Neuronal stem cell (in vitro differentiated cells): ENCODE results near the gene TUBA4B.

Experiments used
- DNase-seq: peaks from one replicate; pipeline ENCODE4 v3.0.0-alpha.2; 2013; ENCODE audit warnings: low spot score
- H2AFZ ChIP-seq: one replicate; pipeline ENCODE4 v1.6.1; 2013; ENCODE audit warnings: mild to moderate bottlenecking, low read length, inconsistent platforms
- H2AK5ac ChIP-seq: 2 replicates; pipeline ENCODE4 v1.6.1; 2013; ENCODE audit warnings: low read depth, mild to moderate bottlenecking, inconsistent platforms, low read length, moderate library complexity, mixed read lengths
- H2BK120ac ChIP-seq: 2 replicates; pipeline ENCODE4 v1.6.1; 2013; ENCODE audit warnings: low read depth, mild to moderate bottlenecking, inconsistent platforms, low read length, moderate library complexity, mixed read lengths
- H2BK12ac ChIP-seq: one replicate; pipeline ENCODE4 v1.6.1; 2013; ENCODE audit warnings: low read length, inconsistent platforms
- H2BK15ac ChIP-seq: 2 replicates; pipeline ENCODE4 v1.6.1; 2013; ENCODE audit warnings: mild to moderate bottlenecking, low read length, inconsistent platforms, mixed read lengths
- H2BK5ac ChIP-seq: one replicate; pipeline ENCODE4 v1.6.1; 2013; ENCODE audit warnings: inconsistent platforms, mild to moderate bottlenecking, low read length, moderate library complexity
- H3K14ac ChIP-seq: one replicate; pipeline ENCODE4 v1.6.1; 2013; ENCODE audit warnings: low read length, inconsistent platforms
- H3K18ac ChIP-seq: 2 replicates; pipeline ENCODE4 v1.6.1; 2013; ENCODE audit warnings: low read length, inconsistent platforms
- H3K23ac ChIP-seq: 2 replicates; pipeline ENCODE4 v1.6.1; 2013; ENCODE audit warnings: low read depth, mild to moderate bottlenecking, mixed read lengths, low read length, inconsistent platforms; ENCODE audit not compliant: poor library complexity
- H3K27ac ChIP-seq: replicated peaks from 3 replicates; pipeline ENCODE4 v1.5.1; 2013; ENCODE audit warnings: low read length, inconsistent platforms
- H3K27me3 ChIP-seq, 3 experiments: 2 replicates each; pipeline ENCODE4 v1.6.1; 2013; ENCODE audit warnings: low read length in 3 of 3, mild to moderate bottlenecking in 2 of 3, inconsistent platforms in 1 of 3, low read depth in 1 of 3, mixed read lengths in 1 of 3, moderate library complexity in 1 of 3; ENCODE audit not compliant: control insufficient read depth in 3 of 3, insufficient read depth in 3 of 3
- H3K36me3 ChIP-seq, 2 donors: replicated peaks in 1 of 2; 2 replicates each; pipeline ENCODE4 v1.6.1; 2013; ENCODE audit warnings: low read length in 2 of 2; ENCODE audit not compliant: control insufficient read depth in 2 of 2, insufficient read depth in 2 of 2
- H3K4ac ChIP-seq: 2 replicates; pipeline ENCODE4 v1.6.1; 2013; ENCODE audit warnings: inconsistent platforms, mild to moderate bottlenecking, low read length, moderate library complexity
- H3K4me1 ChIP-seq, 2 donors: 1 replicate in 1 of 2; 2 replicates in 1 of 2; pipeline ENCODE4 v1.6.1; 2013; ENCODE audit warnings: low read length in 2 of 2, low read depth in 1 of 2; ENCODE audit not compliant: control insufficient read depth in 2 of 2, insufficient read depth in 1 of 2
- H3K4me2 ChIP-seq: one replicate; pipeline ENCODE4 v1.6.1; 2013; ENCODE audit warnings: mild to moderate bottlenecking, low read length, inconsistent platforms; ENCODE audit not compliant: insufficient read depth, poor library complexity, severe bottlenecking
- H3K4me3 ChIP-seq, 2 donors: 2 replicates each; pipeline ENCODE4 v1.5.1; 2013; ENCODE audit warnings: low read length in 2 of 2, mild to moderate bottlenecking in 2 of 2, inconsistent platforms in 1 of 2, moderate library complexity in 1 of 2
- H3K79me1 ChIP-seq: one replicate; pipeline ENCODE4 v1.6.1; 2013; ENCODE audit warnings: low read depth, mild to moderate bottlenecking, inconsistent platforms, low read length, moderate library complexity
- H3K9ac ChIP-seq: one replicate; pipeline ENCODE4 v1.6.1; 2013; ENCODE audit warnings: mild to moderate bottlenecking, low read depth, low read length, inconsistent platforms; ENCODE audit not compliant: poor library complexity
- H3K9me3 ChIP-seq, 2 donors: replicated peaks in 1 of 2; 2 replicates each; pipeline versions ENCODE3 to v1.6.1; 2013; ENCODE audit warnings: low read length in 2 of 2, mild to moderate bottlenecking in 2 of 2, inconsistent platforms in 1 of 2, low read depth in 1 of 2, mixed read lengths in 1 of 2, moderate library complexity in 1 of 2; ENCODE audit not compliant: control insufficient read depth in 2 of 2, insufficient read depth in 1 of 2
- H4K8ac ChIP-seq: one replicate; pipeline ENCODE4 v1.6.1; 2013; ENCODE audit warnings: low read depth, mild to moderate bottlenecking, inconsistent platforms, low read length, moderate library complexity
- H4K91ac ChIP-seq: one replicate; pipeline ENCODE4 v1.6.1; 2013; ENCODE audit warnings: low read length, low read depth, mild to moderate bottlenecking, inconsistent platforms; ENCODE audit not compliant: poor library complexity
- WGBS, 2 donors: extraction: QIAGEN DNeasy Blood & Tissue Kit; methylation state at CpG; one replicate each; pipeline ENCODE4 v1.1.7; 2013; ENCODE audit warnings: missing lambda C conversion rate in 2 of 2, mixed read lengths in 1 of 2; ENCODE audit not compliant: insufficient read length in 2 of 2, insufficient replicate concordance in 1 of 2; ENCODE audit errors: extremely low coverage in 2 of 2; 5-methylcytosine and 5-hydroxymethylcytosine counted together

The TUBA4B gene

GRCh38 chr2:219213486-219214071 is 39.5 kb upstream of the TUBA4B start:
- Histone ChIP-seq H3K4me2 (no peak overlapping the region), H2BK5ac (no peak overlapping the region), H3K36me3 (peaks cover 50 to 75% of the 10 kb centered on the region in 2 donors), H3K79me1 (no peaks in the 10 kb centered on the region), H3K9me3 (no peaks in the 10 kb centered on the region), H3K18ac (no peak overlapping the region), H3K14ac (no peak overlapping the region), H3K4ac (no peak overlapping the region), H4K91ac (no peak overlapping the region), H3K23ac (no peak overlapping the region), H4K8ac (no peak overlapping the region), H2BK15ac (no peak overlapping the region), H2AK5ac (no peak overlapping the region), H2AFZ (no peak overlapping the region), H3K9ac (no peak overlapping the region), H2BK120ac (no peak overlapping the region), H3K4me3 (no peak overlapping the region), H3K27ac (no peak overlapping the region), H3K4me1 (peaks cover 2 to 4% of the 10 kb centered on the region in 2 donors), H2BK12ac (no peak overlapping the region), H3K27me3 (no peaks in the 10 kb centered on the region)
- WGBS, 2 donors = no CpG with 5 or more reads among the region's 10 CpGs
- DNase-seq = no peak

- H3K36me3 ChIP-seq = peaks cover 44 to 70% of the 10 kb centered on the region in 2 donors
- H3K23ac ChIP-seq = no peak overlapping the region
- no peak overlapping the region for H3K4ac ChIP-seq
- peaks cover 4 to 6% of the 10 kb centered on the region in 2 donors for H3K4me1 ChIP-seq
- no peak overlapping the region for H2BK5ac ChIP-seq
- no peak overlapping the region for H3K27ac ChIP-seq
- H2AK5ac ChIP-seq = no peak overlapping the region
- DNase-seq = no peak
- H2AFZ ChIP-seq = no peak overlapping the region
- H3K18ac ChIP-seq = no peak overlapping the region
- no peak overlapping the region for H3K14ac ChIP-seq
- no peak overlapping the region for H2BK15ac ChIP-seq
- H3K27me3 ChIP-seq = no peaks in the 10 kb centered on the region
- no peaks in the 10 kb centered on the region for H3K79me1 ChIP-seq
- H3K4me3 ChIP-seq = no peak overlapping the region
- no peak overlapping the region for H4K91ac ChIP-seq
- no peaks in the 10 kb centered on the region for H3K9me3 ChIP-seq
- no peak overlapping the region for H2BK12ac ChIP-seq
- H3K9ac ChIP-seq = no peak overlapping the region
- H4K8ac ChIP-seq = no peak overlapping the region
- no peak overlapping the region for H3K4me2 ChIP-seq
- no CpG with 5 or more reads among the region's 15 CpGs for WGBS, 2 donors
- no peak overlapping the region for H2BK120ac ChIP-seq
Observed at GRCh38 chr2:219214141-219214540, 38.9 kb upstream of the TUBA4B start.

- no peak overlapping the region for H3K4me3 ChIP-seq
- no peak overlapping the region for H2BK12ac ChIP-seq
- H3K27me3 ChIP-seq = no peaks in the 10 kb centered on the region
- H3K36me3 ChIP-seq = peaks cover 40 to 68% of the 10 kb centered on the region in 2 donors
- peaks cover 7 to 11% of the 10 kb centered on the region in 2 donors for H3K4me1 ChIP-seq
- H3K4me2 ChIP-seq = no peak overlapping the region
- DNase-seq = no peak
- no peak overlapping the region for H2BK5ac ChIP-seq
- H3K9me3 ChIP-seq = no peaks in the 10 kb centered on the region
- H2BK120ac ChIP-seq = no peak overlapping the region
- no peak overlapping the region for H3K23ac ChIP-seq
- WGBS, 2 donors = no CpG with 5 or more reads among the region's 6 CpGs
- no peak overlapping the region for H3K18ac ChIP-seq
- no peak overlapping the region for H3K9ac ChIP-seq
- no peak overlapping the region for H3K4ac ChIP-seq
- no peak overlapping the region for H2BK15ac ChIP-seq
- no peak overlapping the region for H3K27ac ChIP-seq
- H3K14ac ChIP-seq = no peak overlapping the region
- H2AFZ ChIP-seq = no peak overlapping the region
- no peak overlapping the region for H4K91ac ChIP-seq
- H2AK5ac ChIP-seq = no peak overlapping the region
- H4K8ac ChIP-seq = no peak overlapping the region
- H3K79me1 ChIP-seq = no peaks in the 10 kb centered on the region
Observed at GRCh38 chr2:219214786-219215185, 38.3 kb upstream of the TUBA4B start.

- Histone ChIP-seq H3K27ac (no peak overlapping the region), H2BK15ac (no peak overlapping the region), H3K4me2 (no peak overlapping the region), H4K91ac (no peak overlapping the region), H3K36me3 (peaks cover 41 to 68% of the 10 kb centered on the region in 2 donors), H2BK120ac (no peak overlapping the region), H3K9me3 (no peaks in the 10 kb centered on the region), H2BK12ac (no peak overlapping the region), H2AK5ac (no peak overlapping the region), H3K4me3 (no peak overlapping the region), H3K4me1 (peaks cover 7 to 12% of the 10 kb centered on the region in 2 donors), H2AFZ (no peak overlapping the region), H2BK5ac (peak overlapping the region; percentile 72), H3K23ac (peak overlapping the region; percentile 49), H3K9ac (peak overlapping the region; percentile 68), H3K14ac (no peak overlapping the region), H3K18ac (peak overlapping the region; percentile 81), H4K8ac (no peak overlapping the region), H3K4ac (no peak overlapping the region), H3K79me1 (no peaks in the 10 kb centered on the region), H3K27me3 (no peaks in the 10 kb centered on the region)
- no peak for DNase-seq
- WGBS, 2 donors = no CpG with 5 or more reads among the region's 27 CpGs
Observed at GRCh38 chr2:219215871-219216534, 37.0 kb upstream of the TUBA4B start.
